Mesenchymal stem cell (in vitro differentiated cells and primary cell): ENCODE results near the gene GABARAPL1.

Experiments used
- DNase-seq: peaks from one replicate; pipeline ENCODE4 v3.0.0-alpha.2; 2013
- H2AFZ ChIP-seq: one replicate; pipeline ENCODE4 v1.6.1; 2013; ENCODE audit warnings: low read depth, mild to moderate bottlenecking, control low read depth, inconsistent platforms, low read length, moderate library complexity
- H2AK5ac ChIP-seq: 2 replicates; pipeline ENCODE4 v1.6.1; 2013; ENCODE audit warnings: low read length, moderate library complexity, mild to moderate bottlenecking, inconsistent platforms; ENCODE audit not compliant: severe bottlenecking
- H2BK120ac ChIP-seq: one replicate; pipeline ENCODE4 v1.6.1; 2013; ENCODE audit warnings: low read depth, mild to moderate bottlenecking, inconsistent platforms, low read length, moderate library complexity
- H2BK12ac ChIP-seq, 2 experiments: one replicate each; pipeline ENCODE4 v1.6.1; 2013; ENCODE audit warnings: inconsistent platforms in 2 of 2, low read length in 2 of 2, mild to moderate bottlenecking in 2 of 2, moderate library complexity in 2 of 2, control low read depth in 1 of 2
- H2BK15ac ChIP-seq: one replicate; pipeline ENCODE4 v1.6.1; 2013; ENCODE audit warnings: mild to moderate bottlenecking, low read depth, inconsistent platforms; ENCODE audit not compliant: poor library complexity, severe bottlenecking
- H2BK5ac ChIP-seq: 2 replicates; pipeline ENCODE4 v1.6.1; 2013; ENCODE audit warnings: low read depth, mild to moderate bottlenecking, low read length, control low read depth, inconsistent platforms; ENCODE audit not compliant: poor library complexity, severe bottlenecking
- H3K14ac ChIP-seq, 2 experiments: one replicate each; pipeline ENCODE4 v1.6.1; 2013; ENCODE audit warnings: inconsistent platforms in 2 of 2, low read length in 2 of 2, control low read depth in 1 of 2, mild to moderate bottlenecking in 1 of 2, moderate library complexity in 1 of 2
- H3K18ac ChIP-seq, 2 experiments: one replicate each; pipeline ENCODE4 v1.6.1; 2013; ENCODE audit warnings: inconsistent platforms in 2 of 2, low read length in 2 of 2, control low read depth in 1 of 2, low read depth in 1 of 2, mild to moderate bottlenecking in 1 of 2
- H3K23ac ChIP-seq, 2 experiments: one replicate each; pipeline ENCODE4 v1.6.1; 2013; ENCODE audit warnings: inconsistent platforms in 2 of 2, low read length in 2 of 2, mild to moderate bottlenecking in 2 of 2, moderate library complexity in 2 of 2, control low read depth in 1 of 2
- H3K27ac ChIP-seq: 2 replicates; pipeline ENCODE4 v1.5.1; 2013; ENCODE audit warnings: mild to moderate bottlenecking, moderate library complexity, low read length, control low read depth, inconsistent platforms; ENCODE audit not compliant: poor library complexity, severe bottlenecking
- H3K27me3 ChIP-seq, 2 experiments: 2 replicates each; pipeline versions ENCODE4 v1.6.1 to v1.7.0; 2013; ENCODE audit warnings: low read length in 2 of 2, mild to moderate bottlenecking in 2 of 2, moderate library complexity in 2 of 2, control low read depth in 1 of 2, inconsistent platforms in 1 of 2; ENCODE audit not compliant: control insufficient read depth in 1 of 2, insufficient read depth in 1 of 2
- H3K36me3 ChIP-seq, 2 experiments: 2 replicates each; pipeline versions ENCODE4 v1.6.1 to v1.7.0; 2013; ENCODE audit warnings: low read length in 2 of 2, control low read depth in 1 of 2, inconsistent platforms in 1 of 2, low read depth in 1 of 2, mild to moderate bottlenecking in 1 of 2; ENCODE audit not compliant: insufficient read depth in 2 of 2, control insufficient read depth in 1 of 2
- H3K4ac ChIP-seq, 2 experiments: one replicate each; pipeline ENCODE4 v1.6.1; 2013; ENCODE audit warnings: inconsistent platforms in 2 of 2, low read length in 2 of 2, mild to moderate bottlenecking in 2 of 2, moderate library complexity in 2 of 2, control low read depth in 1 of 2, low read depth in 1 of 2
- H3K4me1 ChIP-seq: 2 replicates; pipeline ENCODE4 v1.6.1; 2013; ENCODE audit warnings: low read depth, low read length, control low read depth; ENCODE audit not compliant: control insufficient read depth, insufficient read depth
- H3K4me2 ChIP-seq: 2 replicates; pipeline ENCODE4 v1.6.1; 2013; ENCODE audit warnings: low read length, mild to moderate bottlenecking, inconsistent platforms; ENCODE audit not compliant: poor library complexity, severe bottlenecking
- H3K4me3 ChIP-seq, 2 experiments: 2 replicates each; pipeline versions ENCODE4 v1.5.1 to v1.7.0; 2013; ENCODE audit warnings: low read length in 2 of 2, mild to moderate bottlenecking in 2 of 2, control low read depth in 1 of 2, low read depth in 1 of 2; ENCODE audit not compliant: insufficient read depth in 1 of 2
- H3K79me1 ChIP-seq: replicated peaks from 2 replicates; pipeline ENCODE4 v1.6.1; 2013; ENCODE audit warnings: mild to moderate bottlenecking, control low read depth, low read length, inconsistent platforms; ENCODE audit not compliant: poor library complexity, severe bottlenecking
- H3K9ac ChIP-seq: 2 replicates; pipeline ENCODE4 v1.7.0; 2013; ENCODE audit warnings: mild to moderate bottlenecking, low read length, moderate library complexity
- H3K9me3 ChIP-seq: 2 replicates; pipeline ENCODE4 v1.7.0; 2013; ENCODE audit warnings: mild to moderate bottlenecking, low read length; ENCODE audit not compliant: control insufficient read depth
- H4K8ac ChIP-seq: one replicate; pipeline ENCODE4 v1.6.1; 2013; ENCODE audit warnings: inconsistent platforms, mild to moderate bottlenecking, low read length, moderate library complexity
- H4K91ac ChIP-seq: one replicate; pipeline ENCODE4 v1.6.1; 2013; ENCODE audit warnings: mild to moderate bottlenecking, low read length, inconsistent platforms
- WGBS: methylation state at CpG from one replicate; pipeline ENCODE4 v1.1.7; 2013; ENCODE audit warnings: mixed read lengths; 5-methylcytosine and 5-hydroxymethylcytosine counted together

GABARAPL1 gene

DNA sequence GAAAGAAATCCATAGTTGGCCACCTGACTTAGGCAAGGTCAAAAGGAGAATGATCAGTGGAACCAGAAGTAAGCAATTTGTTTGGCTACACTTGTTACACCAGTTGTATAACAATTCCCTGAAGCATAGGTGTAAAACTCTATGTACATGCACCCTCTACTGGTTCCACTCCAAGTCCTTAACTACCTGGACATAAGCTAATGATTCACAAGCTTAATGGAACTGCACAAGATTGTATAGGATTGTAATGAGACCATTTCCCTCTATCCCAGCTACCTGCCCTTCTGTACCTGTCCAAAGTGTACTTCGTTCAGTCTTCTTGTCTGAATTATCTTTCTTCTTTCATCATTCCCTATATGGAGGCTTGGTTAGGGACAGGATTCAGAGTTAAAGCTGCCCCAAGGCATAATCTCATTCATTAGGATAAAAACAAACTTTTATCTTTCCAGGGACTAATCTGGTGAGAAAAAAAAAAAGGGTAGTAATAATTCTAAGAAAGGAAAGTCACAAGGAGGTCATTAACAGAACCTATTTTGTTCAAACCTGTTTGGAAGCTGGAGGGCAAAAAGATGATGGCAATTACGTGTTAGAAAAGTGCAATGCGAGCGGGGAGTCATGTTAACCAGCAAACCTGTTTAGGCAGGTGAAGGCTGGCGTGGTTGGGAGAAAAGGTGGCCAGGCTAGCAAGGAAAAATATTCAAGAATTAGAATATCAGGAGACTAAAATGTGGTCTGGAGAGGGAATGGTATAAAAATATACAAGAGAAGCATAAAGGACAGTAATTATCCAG is 36.6 kb upstream of the GABARAPL1 start:
- H3K4me2 ChIP-seq = no peak overlapping the region

DNA sequence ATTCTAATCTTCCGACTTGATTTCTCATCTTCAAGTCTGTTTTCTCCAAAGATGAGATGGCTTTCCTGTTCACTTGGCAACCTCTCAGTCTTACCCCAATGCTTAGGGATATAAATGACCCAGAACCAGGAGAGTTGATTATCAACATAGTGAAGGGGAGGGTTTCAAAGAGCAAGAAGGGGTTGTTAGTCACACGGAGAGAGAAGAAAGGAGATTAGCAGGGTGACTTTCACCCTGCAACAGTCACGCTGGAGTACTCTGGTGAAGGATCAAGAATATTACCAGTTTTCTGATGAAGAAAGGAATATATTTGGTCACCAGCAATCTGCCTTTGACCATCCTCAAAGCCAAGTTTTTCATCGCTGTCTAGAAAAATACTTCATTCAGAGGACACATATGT is 33.9 kb upstream of the GABARAPL1 start, which contains the start of gene TMEM52B:
TMEM52B (plus strand) TSS at position 212 of the 400 bp plus-strand sequence. CDS start 543 bp downstream, outside the sequence.
- no peak within 1 kb of the TSS for H4K91ac ChIP-seq
- no peaks in the 10 kb centered on the region for H3K79me1 ChIP-seq
- H2BK15ac ChIP-seq = no peak within 1 kb of the TSS
- no peaks in the 10 kb centered on the region for H3K9me3 ChIP-seq
- H4K8ac ChIP-seq = no peak within 1 kb of the TSS
- peak within 1 kb of the TSS; percentile 35 for H3K9ac ChIP-seq
- H3K27me3 ChIP-seq = no peaks in the 10 kb centered on the region
- no peak within 1 kb of the TSS for H2AFZ ChIP-seq
- H3K4me1 ChIP-seq = no peaks in the 10 kb centered on the region
- no peaks in the 10 kb centered on the region for H3K36me3 ChIP-seq
- WGBS = 77% methylated on average over 3 of the region's 4 CpGs
- H3K23ac ChIP-seq = no peak within 1 kb of the TSS
- peak within 1 kb of the TSS; percentile 11 for H2BK120ac ChIP-seq
- no peak within 1 kb of the TSS for H2BK5ac ChIP-seq
- no peak within 1 kb of the TSS for H3K4me3 ChIP-seq
- H2AK5ac ChIP-seq = no peak within 1 kb of the TSS
- peak; percentile 23 for DNase-seq
- peak within 1 kb of the TSS; percentile 34 to 71 for H3K18ac ChIP-seq
- peak within 1 kb of the TSS in 1 of 2 experiments; percentile 89 for H2BK12ac ChIP-seq
- no peak within 1 kb of the TSS for H3K27ac ChIP-seq
- H3K14ac ChIP-seq = no peak within 1 kb of the TSS
- peak within 1 kb of the TSS; percentile 65 for H3K4me2 ChIP-seq
- no peak within 1 kb of the TSS for H3K4ac ChIP-seq

More for the DNA sequence above, 36.6 kb upstream of the GABARAPL1 start:
- Histone ChIP-seq H3K27ac (no peak overlapping the region), H2BK15ac (no peak overlapping the region), H3K9me3 (no peaks in the 10 kb centered on the region), H3K18ac (no peak overlapping the region), H3K9ac (no peak overlapping the region), H3K4me3 (no peak overlapping the region), H4K91ac (no peak overlapping the region), H3K4ac (peak overlapping the region in 1 of 2 experiments; percentile 16), H3K79me1 (no peaks in the 10 kb centered on the region), H3K14ac (no peak overlapping the region), H2BK120ac (peak overlapping the region; percentile 49), H3K4me1 (no peaks in the 10 kb centered on the region), H2AFZ (no peak overlapping the region), H2BK12ac (no peak overlapping the region), H3K36me3 (no peaks in the 10 kb centered on the region), H4K8ac (peak overlapping the region; percentile 23), H3K23ac (no peak overlapping the region), H2BK5ac (no peak overlapping the region), H3K27me3 (no peaks in the 10 kb centered on the region), H2AK5ac (no peak overlapping the region)
- DNase-seq = no peak
- 90% methylated on average over 5 of the region's 5 CpGs for WGBS

DNA sequence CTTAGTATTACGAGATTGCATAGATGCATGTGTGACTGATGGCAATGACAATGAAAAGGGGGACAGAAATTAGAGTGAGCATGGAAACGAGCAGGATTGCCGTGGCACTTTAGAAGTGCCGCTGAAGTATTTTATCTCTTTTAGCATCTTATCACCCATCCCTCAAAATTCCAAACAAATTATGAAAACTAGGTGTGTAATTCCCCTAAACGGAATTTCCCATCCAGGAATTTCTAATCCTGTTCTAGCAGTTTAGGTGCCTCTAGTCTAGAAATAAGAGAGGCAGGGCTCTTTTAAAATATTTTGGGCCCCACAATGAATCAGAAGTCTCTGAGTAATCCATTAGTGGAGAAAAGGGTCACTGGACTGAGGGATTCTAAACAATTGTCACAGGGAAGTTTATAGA is 32.9 kb upstream of the GABARAPL1 start:
- H3K36me3 ChIP-seq = no peaks in the 10 kb centered on the region
- H3K27me3 ChIP-seq = no peaks in the 10 kb centered on the region
- 43% methylated on average over 2 of the region's 5 CpGs for WGBS
- H3K4me1 ChIP-seq = no peaks in the 10 kb centered on the region
- H2BK120ac ChIP-seq = no peak overlapping the region
- no peaks in the 10 kb centered on the region for H3K79me1 ChIP-seq
- H3K18ac ChIP-seq = peak overlapping the region in 1 of 2 experiments; percentile 71
- H3K14ac ChIP-seq = no peak overlapping the region
- no peak overlapping the region for H2BK15ac ChIP-seq
- H3K4me2 ChIP-seq = no peak overlapping the region
- no peak overlapping the region for H3K27ac ChIP-seq
- peak; percentile 70 for DNase-seq
- no peak overlapping the region for H3K4me3 ChIP-seq
- peak overlapping the region; percentile 35 for H3K9ac ChIP-seq
- H3K4ac ChIP-seq = no peak overlapping the region
- H2AFZ ChIP-seq = no peak overlapping the region
- no peaks in the 10 kb centered on the region for H3K9me3 ChIP-seq
- no peak overlapping the region for H2AK5ac ChIP-seq
- no peak overlapping the region for H2BK5ac ChIP-seq
- H2BK12ac ChIP-seq = no peak overlapping the region
- H4K91ac ChIP-seq = no peak overlapping the region
- H3K23ac ChIP-seq = no peak overlapping the region
- H4K8ac ChIP-seq = no peak overlapping the region

DNA sequence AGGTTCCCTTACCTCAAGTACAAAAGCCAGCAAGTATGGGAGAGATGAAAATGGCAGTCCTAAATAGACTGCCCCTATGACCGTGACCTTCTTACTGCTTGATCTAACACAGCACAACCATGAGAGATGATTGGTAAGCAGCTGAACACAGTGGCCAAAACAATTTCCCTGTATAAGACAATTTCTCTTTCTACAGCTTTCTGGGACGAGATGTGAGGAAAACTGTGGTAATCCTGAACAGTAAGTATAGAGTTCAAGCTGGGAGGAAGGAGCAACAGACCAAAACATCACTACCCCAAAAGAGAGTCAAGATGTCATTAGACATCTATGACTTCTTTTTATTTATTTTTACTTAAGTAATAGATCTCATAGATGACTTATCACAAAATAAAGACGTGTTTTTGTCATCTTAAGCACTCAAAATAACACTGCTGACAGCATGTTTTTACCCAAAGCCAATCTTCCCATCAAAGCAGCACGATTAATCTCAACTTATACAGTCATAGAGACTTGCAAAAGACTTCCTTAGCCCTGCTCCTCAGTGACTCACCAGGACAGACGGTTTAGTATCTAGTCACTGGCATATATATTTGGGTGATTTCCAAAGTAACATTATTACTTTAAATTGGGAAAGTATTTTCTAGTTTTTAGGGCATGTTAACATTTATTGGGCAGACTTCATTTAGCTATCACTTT is 30.2 kb upstream of the GABARAPL1 start:
- no peak overlapping the region for H3K4me2 ChIP-seq
- DNase-seq = peak; percentile 96
- 33% methylated on average over 3 of the region's 5 CpGs for WGBS

More for the DNA sequence above, 30.2 kb upstream of the GABARAPL1 start:
- H2AFZ ChIP-seq = no peak overlapping the region
- H4K8ac ChIP-seq = peak overlapping the region; percentile 61
- no peak overlapping the region for H2BK5ac ChIP-seq
- H3K27me3 ChIP-seq = no peaks in the 10 kb centered on the region
- peak overlapping the region; percentile 18 for H3K9ac ChIP-seq
- H3K27ac ChIP-seq = no peak overlapping the region
- no peak overlapping the region for H2BK120ac ChIP-seq
- no peak overlapping the region for H2BK15ac ChIP-seq
- no peaks in the 10 kb centered on the region for H3K79me1 ChIP-seq
- peak overlapping the region; percentile 58 to 78 for H3K18ac ChIP-seq
- H3K36me3 ChIP-seq = no peaks in the 10 kb centered on the region
- no peak overlapping the region for H3K4me3 ChIP-seq
- peak overlapping the region in 1 of 2 experiments; percentile 6 for H2BK12ac ChIP-seq
- no peak overlapping the region for H4K91ac ChIP-seq
- H3K14ac ChIP-seq = peak overlapping the region in 1 of 2 experiments; percentile 65
- no peak overlapping the region for H3K23ac ChIP-seq
- no peaks in the 10 kb centered on the region for H3K9me3 ChIP-seq
- peak overlapping the region; percentile 15 to 26 for H3K4ac ChIP-seq
- no peaks in the 10 kb centered on the region for H3K4me1 ChIP-seq
- H2AK5ac ChIP-seq = no peak overlapping the region
